ENCODE results near the gene MARK3. TPM values are rescaled to one million over a fixed set of nuclear protein-coding genes. Genes with fewer than 3 reads are reported as not detected.

Gene MARK3
- polyA plus RNA-seq, 3 donors: 29.3 to 163 (median 44.7) TPM

DNA sequence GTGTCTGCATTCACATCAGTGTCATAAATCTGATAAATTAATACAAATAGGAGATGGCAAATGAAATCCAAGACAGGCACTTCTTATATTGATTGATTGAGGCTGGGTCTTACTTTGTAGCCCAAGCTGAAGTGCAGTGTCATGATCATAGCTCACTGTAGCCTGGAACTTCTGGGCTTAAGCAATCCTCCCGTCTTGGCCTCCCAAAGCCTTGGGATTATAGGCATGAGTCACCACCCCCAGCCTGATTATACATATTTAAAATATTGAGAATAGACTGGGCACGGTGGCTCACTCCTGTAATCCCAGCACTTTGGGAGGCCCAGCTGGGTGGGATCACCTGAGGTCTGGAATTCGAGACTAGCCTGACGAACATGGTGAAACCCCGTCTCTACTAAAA, 51.3 kb downstream of the MARK3 start:
- no peaks in the 10 kb centered on the region for H3K27me3 Mint-ChIP-seq (ENCODE audit: low read depth in 3 of 3)
- peaks cover 20 to 64% of the 10 kb centered on the region in 2 donors for H3K36me3 ChIP-seq (replicated peaks in 1 of 2; ENCODE audit: control insufficient read depth in 1 of 2, insufficient read depth in 2 of 2, low read length in 2 of 2)
- H4K20me1 ChIP-seq (ENCODE audit: insufficient read depth, low read length): peaks cover 97% of the 10 kb centered on the region
- peak overlapping the region in 3 of 7 donors; percentile 30 to 58 (median 32) for H3K27ac Mint-ChIP-seq
- TF ChIP-seq CTCF (IDR thresholded peaks at IDR 0.05): no peak
- no peaks in the 10 kb centered on the region for H3K9me3 Mint-ChIP-seq
- WGBS (ENCODE audit: insufficient coverage): no CpG with 5 or more reads among the region's 5 CpGs
- peaks cover 8% of the 10 kb centered on the region for H3K4me1 Mint-ChIP-seq
- no peak overlapping the region for H2AFZ ChIP-seq (ENCODE audit: insufficient read depth, low read depth, low read length, poor library complexity, severe bottlenecking)
- H3K4me2 ChIP-seq (replicated peaks; ENCODE audit: extremely low read depth, low read length, poor library complexity, severe bottlenecking): no peak overlapping the region
- DNase-seq: no peak
- no peaks in the 10 kb centered on the region for H3K27me3 ChIP-seq (ENCODE audit: control insufficient read depth in 2 of 2, insufficient read depth in 2 of 2, low read length in 2 of 2)
- no peak overlapping the region for H3K4me3 Mint-ChIP-seq
- no peaks in the 10 kb centered on the region for H3K9me3 ChIP-seq (replicated peaks in 1 of 2; ENCODE audit: control insufficient read depth in 1 of 2, insufficient read depth in 1 of 2, low read length in 2 of 2)
- H3K9ac ChIP-seq (ENCODE audit: insufficient read depth, low read length, poor library complexity, severe bottlenecking): no peak overlapping the region
- H3K27ac ChIP-seq (ENCODE audit: low read depth in 1 of 2, low read length in 2 of 2): peak overlapping the region in 1 of 2 donors; percentile 33
- peaks cover 97% of the 10 kb centered on the region for H3K79me2 ChIP-seq (ENCODE audit: insufficient read depth, low read length)
- H3K4me1 ChIP-seq (ENCODE audit: control insufficient read depth in 1 of 2, insufficient read depth in 2 of 2, low read length in 2 of 2): no peaks in the 10 kb centered on the region
- intact Hi-C loops (cut with micrococcal nuclease): no loop called here
- H3K4me3 ChIP-seq (replicated peaks in 1 of 3; ENCODE audit: low read depth in 2 of 3, low read length in 3 of 3): no peak overlapping the region
- peaks cover 22 to 52% of the 10 kb centered on the region in 2 donors for H3K36me3 Mint-ChIP-seq

DNA sequence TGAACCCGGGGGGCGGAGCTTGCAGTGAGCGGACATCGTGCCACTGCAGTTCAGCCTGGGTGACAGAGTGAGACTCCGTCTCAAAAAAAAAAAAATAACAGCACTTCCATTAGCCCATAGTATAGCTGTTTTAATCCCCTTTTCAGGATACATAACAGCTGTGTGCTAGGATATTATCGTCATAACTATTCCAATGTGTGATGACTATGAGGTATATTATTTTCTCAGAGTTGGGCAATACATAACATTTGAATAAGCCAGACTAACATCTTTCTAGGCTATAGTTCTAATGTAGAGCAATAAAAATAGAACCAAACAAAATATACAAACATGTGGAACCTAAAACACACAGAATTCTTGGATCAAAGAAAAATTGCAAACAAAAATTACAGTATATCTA, 57.1 kb downstream of the MARK3 start:
- peak overlapping the region in 3 of 7 donors; percentile 28 to 81 (median 64) for H3K27ac Mint-ChIP-seq

More for the DNA sequence above, 57.1 kb downstream of the MARK3 start:
- H3K9me3 ChIP-seq (replicated peaks in 1 of 2; ENCODE audit: control insufficient read depth in 1 of 2, insufficient read depth in 1 of 2, low read length in 2 of 2): no peaks in the 10 kb centered on the region
- H3K4me3 ChIP-seq (replicated peaks in 1 of 3; ENCODE audit: low read depth in 2 of 3, low read length in 3 of 3): no peak overlapping the region
- DNase-seq: no peak
- no peaks in the 10 kb centered on the region for H3K27me3 ChIP-seq (ENCODE audit: control insufficient read depth in 2 of 2, insufficient read depth in 2 of 2, low read length in 2 of 2)
- peaks cover 96% of the 10 kb centered on the region for H3K79me2 ChIP-seq (ENCODE audit: insufficient read depth, low read length)
- H3K4me2 ChIP-seq (replicated peaks; ENCODE audit: extremely low read depth, low read length, poor library complexity, severe bottlenecking): no peak overlapping the region
- peaks cover 9 to 58% of the 10 kb centered on the region in 2 donors for H3K36me3 ChIP-seq (replicated peaks in 1 of 2; ENCODE audit: control insufficient read depth in 1 of 2, insufficient read depth in 2 of 2, low read length in 2 of 2)
- H4K20me1 ChIP-seq (ENCODE audit: insufficient read depth, low read length): peaks cover 97% of the 10 kb centered on the region
- Mint-ChIP-seq H3K27me3 (ENCODE audit: low read depth in 3 of 3) (no peaks in the 10 kb centered on the region), H3K4me3 (no peak overlapping the region), H3K9me3 (no peaks in the 10 kb centered on the region), H3K36me3 (peaks cover 22 to 49% of the 10 kb centered on the region in 2 donors), H3K4me1 (peaks cover 19% of the 10 kb centered on the region)
- no peak for TF ChIP-seq CTCF (IDR thresholded peaks at IDR 0.05)
- H3K4me1 ChIP-seq (ENCODE audit: control insufficient read depth in 1 of 2, insufficient read depth in 2 of 2, low read length in 2 of 2): peaks cover 12 to 20% of the 10 kb centered on the region in 2 donors
- peak overlapping the region in 1 of 2 donors; percentile 53 for H3K27ac ChIP-seq (ENCODE audit: low read depth in 1 of 2, low read length in 2 of 2)
- no peak overlapping the region for H3K9ac ChIP-seq (ENCODE audit: insufficient read depth, low read length, poor library complexity, severe bottlenecking)
- intact Hi-C loops (cut with micrococcal nuclease): no loop called here
- whole genome bisulfite sequencing (ENCODE audit: insufficient coverage): no CpG with 5 or more reads among the region's 6 CpGs
- H2AFZ ChIP-seq (ENCODE audit: insufficient read depth, low read depth, low read length, poor library complexity, severe bottlenecking): no peak overlapping the region

Data from CD14-positive monocyte (primary cell).